Right lobe of liver (tissue), 6 donors: ENCODE results near the gene FZD1. TPM values are rescaled to one million over a fixed set of nuclear protein-coding genes. Genes with fewer than 3 reads are reported as not detected.

ENCODE experiments used
- ATAC-seq, 4 donors: fragments of 200-7000 bp; cut with Tn5 transposase; one replicate each; pipeline ENCODE4 v1.9.1; 2020; ENCODE audit warnings: mild to moderate bottlenecking in 4 of 4, moderate library complexity in 4 of 4
- DNase-seq, 3 donors: peaks; one replicate each; pipeline ENCODE4 v3.0.0-alpha.2; 2020
- H3K27ac ChIP-seq, 3 donors: fragments of 200-600 bp; one replicate each; pipeline ENCODE4 v1.8.0; 2022
- H3K27me3 ChIP-seq, 2 donors: fragments of 200-600 bp; one replicate each; pipeline ENCODE4 v1.8.0; 2022
- H3K36me3 ChIP-seq, 4 donors: fragments of 200-600 bp; sonication (generic) in 1 of 4; one replicate each; pipeline versions ENCODE4 v1.5.1 to v1.8.0; 2017 to 2022; ENCODE audit warnings: control low read depth in 1 of 4
- H3K4me1 ChIP-seq, 4 donors: fragments of 200-600 bp; sonication (generic) in 1 of 4; one replicate each; pipeline versions ENCODE4 v1.5.1 to v1.8.0; 2017 to 2022; ENCODE audit warnings: control low read depth in 1 of 4
- H3K4me3 ChIP-seq, 3 donors: fragments of 200-600 bp; one replicate each; pipeline ENCODE4 v1.8.0; 2022
- H3K9me3 ChIP-seq, 4 donors: fragments of 200-600 bp; sonication (generic) in 1 of 4; one replicate each; pipeline versions ENCODE4 v1.5.1 to v1.8.0; 2017 to 2022; ENCODE audit warnings: control low read depth in 1 of 4
- POLR2A ChIP-seq: fragments of 450-650 bp; IDR thresholded peaks from one replicate; pipeline ENCODE4 v1.6.1; 2017; ENCODE audit warnings: antibody characterized with exemption, mild to moderate bottlenecking
- WGBS: methylation state at CpG from one replicate; pipeline ENCODE4 v1.1.6; 2018; ENCODE audit warnings: low coverage, low lambda C conversion rate; ENCODE audit not compliant: insufficient coverage; ENCODE audit errors: missing lambda C conversion rate; 5-methylcytosine and 5-hydroxymethylcytosine counted together
- intact Hi-C, 2 donors: fragments of 100-400 bp; cut with DNase I; formaldehyde crosslinking; loops; one replicate each; pipeline versions ENCODE4 v1.11.2 to v1.14.1; 2022
- total RNA-seq, 6 experiments: library from RNA; depleted of rRNA in 2 of 6; stranded (reverse); fragments of >200 nt in 2 of 6; fragmentation: NEBNext Ultra II Directional in 3 of 6; extraction: Animal tissue kit (Norgen Biotek cat#: 25700) in 3 of 6; gene quantifications; one replicate each; pipeline versions ENCODE4 v1.1.0 to v1.2.4, GENCODE V29; 2016 to 2023
- TF ChIP-seq, protein P1 (sequence below), 4 donors: fragments of 200-600 bp in 3 of 4; fragments of 450-650 bp in 1 of 4; IDR thresholded peaks; one replicate each; pipeline versions ENCODE4 v1.5.1 to v1.8.0; 2016 to 2022; ENCODE audit warnings: antibody characterized with exemption in 4 of 4, mild to moderate bottlenecking in 2 of 4
- donor health status: DM: no; HTN: yes; CAD: no.
- donor health status: DM: no; HTN: no; CAD: no.
- donor health status: DM: no; HTN: no; CAD: no.
- donor health status: DM: no; HTN: yes; CAD: no.
- donor health status: DM: no; HTN: yes; CAD: no.

The FZD1 gene
- total RNA-seq, 6 experiments from 2014 or later, result 1.3 to 2.6 (median 1.6) TPM

DNA sequence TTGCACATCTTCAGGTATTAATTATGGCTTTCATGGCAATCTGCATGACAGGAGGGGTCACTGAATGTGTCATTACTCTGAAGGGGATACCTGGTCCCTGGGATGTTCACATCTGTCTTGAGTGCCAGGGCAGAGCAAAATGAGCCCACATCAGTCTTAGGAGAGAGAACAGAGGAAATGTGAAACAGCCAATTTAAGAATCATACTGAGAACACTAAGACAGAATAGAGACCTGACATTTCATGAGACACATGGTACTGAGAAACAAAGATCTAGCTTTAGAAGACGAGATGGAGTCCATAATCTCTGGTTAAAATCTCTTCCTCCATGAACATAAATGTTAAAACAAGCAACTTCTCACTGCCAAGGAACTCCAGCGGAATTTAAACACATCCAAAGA is 34.1 kb upstream of the FZD1 start:
- Histone ChIP-seq H3K27ac (no peak overlapping the region), H3K27me3 (no peaks in the 10 kb centered on the region), H3K36me3 (no peaks in the 10 kb centered on the region), H3K9me3 (no peaks in the 10 kb centered on the region), H3K4me1 (no peaks in the 10 kb centered on the region), H3K4me3 (no peak overlapping the region)
- WGBS, result 66% methylated on average over 2 of the region's 2 CpGs
- intact Hi-C loops, result no loop called here
- DNase-seq (no peak), ATAC-seq (no peak)
- TF ChIP-seq, protein P1, sequence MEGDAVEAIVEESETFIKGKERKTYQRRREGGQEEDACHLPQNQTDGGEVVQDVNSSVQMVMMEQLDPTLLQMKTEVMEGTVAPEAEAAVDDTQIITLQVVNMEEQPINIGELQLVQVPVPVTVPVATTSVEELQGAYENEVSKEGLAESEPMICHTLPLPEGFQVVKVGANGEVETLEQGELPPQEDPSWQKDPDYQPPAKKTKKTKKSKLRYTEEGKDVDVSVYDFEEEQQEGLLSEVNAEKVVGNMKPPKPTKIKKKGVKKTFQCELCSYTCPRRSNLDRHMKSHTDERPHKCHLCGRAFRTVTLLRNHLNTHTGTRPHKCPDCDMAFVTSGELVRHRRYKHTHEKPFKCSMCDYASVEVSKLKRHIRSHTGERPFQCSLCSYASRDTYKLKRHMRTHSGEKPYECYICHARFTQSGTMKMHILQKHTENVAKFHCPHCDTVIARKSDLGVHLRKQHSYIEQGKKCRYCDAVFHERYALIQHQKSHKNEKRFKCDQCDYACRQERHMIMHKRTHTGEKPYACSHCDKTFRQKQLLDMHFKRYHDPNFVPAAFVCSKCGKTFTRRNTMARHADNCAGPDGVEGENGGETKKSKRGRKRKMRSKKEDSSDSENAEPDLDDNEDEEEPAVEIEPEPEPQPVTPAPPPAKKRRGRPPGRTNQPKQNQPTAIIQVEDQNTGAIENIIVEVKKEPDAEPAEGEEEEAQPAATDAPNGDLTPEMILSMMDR (IDR thresholded peaks at IDR 0.05), result no peak
- TF ChIP-seq POLR2A, result no peak

DNA sequence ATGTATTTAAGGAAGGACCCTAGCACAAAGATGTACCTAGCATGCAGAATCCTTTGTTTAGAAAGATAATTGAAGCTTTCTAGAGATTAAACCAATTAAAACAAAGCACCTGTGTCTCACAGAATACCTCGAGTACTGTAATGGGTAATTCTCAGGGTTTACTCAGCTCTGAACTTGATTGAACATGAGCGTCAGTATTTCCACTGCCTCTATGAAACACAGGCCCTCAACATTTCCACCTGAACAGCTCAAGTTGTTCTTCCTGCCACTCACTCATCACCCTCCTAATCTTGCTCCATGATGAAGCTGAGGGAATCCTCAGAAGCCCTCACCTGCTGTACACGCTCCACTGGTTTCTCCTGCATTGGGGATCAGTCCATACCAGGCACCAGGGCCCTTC is 33.7 kb upstream of the FZD1 start:
- no peaks in the 10 kb centered on the region for H3K36me3 ChIP-seq
- ATAC-seq (no peak), DNase-seq (no peak)
- no peaks in the 10 kb centered on the region for H3K9me3 ChIP-seq
- H3K4me3 ChIP-seq, result no peak overlapping the region
- H3K27me3 ChIP-seq, result no peaks in the 10 kb centered on the region
- TF ChIP-seq POLR2A, result no peak
- TF ChIP-seq, protein P1 (IDR thresholded peaks at IDR 0.05), result no peak
- no peaks in the 10 kb centered on the region for H3K4me1 ChIP-seq
- H3K27ac ChIP-seq, result no peak overlapping the region
- intact Hi-C loops, result no loop called here
- 73% methylated on average over 3 of the region's 3 CpGs for WGBS

DNA sequence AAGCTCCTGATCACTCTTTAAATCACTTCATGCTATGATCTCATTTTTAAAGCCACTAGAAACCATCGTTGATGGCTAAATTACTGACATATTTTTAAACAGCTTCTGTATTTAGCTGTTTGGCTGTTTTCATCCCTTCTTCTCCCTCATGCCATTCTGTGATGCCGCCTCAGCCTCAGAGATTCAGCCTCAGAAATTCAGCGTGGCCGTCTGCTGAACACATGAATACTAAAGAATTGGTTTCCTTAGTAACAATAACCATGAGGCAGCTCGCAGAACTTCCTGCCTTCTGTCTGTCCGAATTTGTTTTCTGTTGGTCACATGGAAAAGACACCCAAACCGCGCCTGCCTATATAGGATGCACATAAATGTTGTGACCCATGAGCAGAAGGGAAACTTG is 31.0 kb upstream of the FZD1 start:
- 74% methylated on average over 8 of the region's 8 CpGs for WGBS
- DNase-seq (no peak), ATAC-seq (no peak)
- Histone ChIP-seq H3K36me3 (no peaks in the 10 kb centered on the region), H3K9me3 (no peaks in the 10 kb centered on the region), H3K27me3 (no peaks in the 10 kb centered on the region), H3K27ac (no peak overlapping the region), H3K4me1 (no peaks in the 10 kb centered on the region), H3K4me3 (no peak overlapping the region)
- intact Hi-C loops, result no loop called here
- TF ChIP-seq POLR2A, result no peak
- TF ChIP-seq, protein P1 (IDR thresholded peaks at IDR 0.05), result no peak

DNA sequence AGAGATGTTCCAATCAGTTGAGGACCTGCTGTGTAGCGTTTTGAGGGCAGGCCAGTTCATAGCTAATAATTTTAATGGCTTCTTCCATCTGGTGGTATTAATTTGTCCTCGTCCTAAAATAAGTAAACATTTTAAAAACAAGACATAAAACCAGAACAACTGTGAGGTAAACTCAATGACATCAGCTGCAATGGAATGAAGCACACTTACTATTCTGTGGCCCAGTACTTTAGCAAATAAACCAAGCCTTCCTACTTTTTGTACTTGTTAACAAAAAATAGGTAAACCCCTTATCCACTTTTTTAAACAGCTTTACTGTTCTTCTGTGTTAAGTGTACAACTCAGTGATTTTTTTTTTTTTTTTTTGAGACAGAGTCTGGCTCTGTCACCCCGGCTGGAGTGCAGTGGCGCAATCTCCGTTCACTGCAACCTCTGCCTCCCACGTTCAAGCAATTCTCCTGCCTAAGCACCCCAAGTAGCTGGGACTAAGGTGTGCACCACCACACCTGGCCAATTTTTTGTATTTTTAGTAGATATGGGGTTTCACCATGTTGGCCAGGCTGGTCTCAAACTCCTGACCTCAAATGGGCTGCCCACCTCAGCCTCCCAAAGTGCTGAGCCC is 28.9 kb upstream of the FZD1 start:
- no peak for TF ChIP-seq POLR2A
- TF ChIP-seq, protein P1 (IDR thresholded peaks at IDR 0.05), result no peak
- Histone ChIP-seq H3K27me3 (no peaks in the 10 kb centered on the region), H3K27ac (no peak overlapping the region), H3K9me3 (no peaks in the 10 kb centered on the region), H3K4me1 (peaks cover 0 to 11% (median 5%) of the 10 kb centered on the region in 4 donors), H3K36me3 (no peaks in the 10 kb centered on the region), H3K4me3 (no peak overlapping the region)
- DNase-seq (no peak), ATAC-seq (no peak)
- intact Hi-C loops, result no loop called here
- 59% methylated on average over 6 of the region's 6 CpGs for WGBS
